SKM-1 treated with dmso at 0.1 percent for 144 hours (cell line): ENCODE results near the gene KRTAP4-11.
"Not testable (repeated sequence)": the region's sequence is repeated elsewhere in the genome, so short reads cannot be mapped to it uniquely, and the experiment has no call there.

Source experiments
- DNase-seq: peaks from one replicate; lab custom pipeline; 2025; ENCODE audit not compliant: unreplicated experiment; lab: John Stamatoyannopoulos, UW

Gene KRTAP4-11

DNA sequence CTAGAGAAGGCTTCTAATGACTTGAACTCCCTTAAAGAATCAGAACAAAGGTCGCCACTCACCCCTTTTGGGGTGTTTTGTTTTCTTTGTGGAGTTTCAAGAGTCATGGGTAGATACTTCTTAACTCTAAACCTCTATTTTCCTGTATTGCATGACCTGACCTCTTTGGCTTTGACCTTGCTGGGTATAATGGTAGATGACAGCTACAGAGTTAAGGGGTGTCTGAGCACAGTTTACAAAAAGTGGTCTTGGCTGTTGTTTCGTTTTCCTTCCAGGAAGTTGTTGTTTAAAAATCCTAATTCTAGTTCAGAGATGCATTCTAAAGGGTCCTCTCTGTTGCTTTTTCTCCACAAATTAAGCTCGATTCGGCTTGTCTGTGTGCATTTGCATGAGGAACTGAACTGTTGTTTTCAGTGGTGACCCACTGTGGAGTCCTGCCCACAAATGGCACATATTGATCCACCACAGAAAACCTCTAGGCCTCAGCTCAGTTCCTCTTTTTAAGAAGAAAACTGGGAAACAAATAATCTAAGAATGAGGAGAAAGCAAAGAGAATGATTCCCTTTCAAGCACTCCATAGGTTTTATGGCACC, 29.3 kb downstream of the KRTAP4-11 start:
- not testable (repeated sequence) for DNase-seq

DNA sequence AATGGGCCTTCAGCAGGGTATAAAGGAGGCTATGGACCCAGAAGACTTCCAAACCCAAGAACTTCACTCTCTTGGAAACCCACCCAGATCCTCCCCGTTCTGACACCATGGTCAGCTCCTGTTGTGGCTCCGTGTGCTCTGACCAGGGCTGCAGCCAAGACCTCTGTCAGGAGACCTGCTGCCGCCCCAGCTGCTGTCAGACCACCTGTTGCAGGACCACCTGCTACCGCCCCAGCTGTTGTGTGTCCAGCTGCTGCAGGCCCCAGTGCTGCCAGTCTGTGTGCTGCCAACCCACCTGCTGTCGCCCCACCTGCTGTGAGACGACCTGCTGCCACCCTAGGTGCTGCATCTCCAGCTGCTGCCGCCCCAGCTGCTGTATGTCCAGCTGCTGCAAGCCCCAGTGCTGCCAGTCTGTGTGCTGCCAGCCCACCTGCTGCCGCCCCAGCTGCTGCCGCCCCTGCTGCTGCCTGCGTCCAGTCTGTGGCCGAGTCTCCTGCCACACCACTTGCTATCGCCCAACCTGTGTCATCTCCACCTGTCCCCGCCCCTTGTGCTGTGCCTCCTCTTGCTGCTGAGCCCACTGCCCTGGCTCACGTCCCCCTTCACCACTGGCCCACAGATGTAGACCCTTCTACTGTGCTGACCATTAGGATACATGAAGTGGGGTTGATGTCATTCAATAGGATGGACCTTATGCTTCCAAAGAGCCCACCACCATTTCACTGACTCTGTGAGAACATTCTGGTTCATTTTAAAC, 33.9 kb downstream of the KRTAP4-11 start, which contains the start of gene KRTAP4-7:
TSS of gene KRTAP4-7 (plus strand) at position 51 of the 757 bp plus-strand sequence. CDS start at position 108, 57 bp downstream.
- DNase-seq = not testable (repeated sequence)

DNA sequence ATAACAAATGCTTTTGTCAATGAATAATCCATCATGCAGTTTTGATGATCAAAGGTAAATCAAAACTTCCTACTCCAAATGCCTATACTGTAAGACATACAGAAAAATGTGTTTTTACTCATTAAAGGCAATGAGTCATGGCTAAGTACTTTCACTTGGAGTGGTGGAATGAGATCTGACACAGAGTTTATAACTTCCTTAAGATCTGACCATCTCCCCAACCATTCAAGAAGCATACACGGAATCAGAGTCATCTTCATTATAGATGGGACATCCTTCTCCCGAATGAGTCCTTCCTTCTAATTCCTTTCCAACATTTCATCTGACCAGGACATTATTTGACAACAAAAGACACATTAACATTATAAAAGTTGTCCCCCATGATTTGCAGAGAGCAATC, 34.7 kb downstream of the KRTAP4-11 start:
- DNase-seq = not testable (repeated sequence)

DNA sequence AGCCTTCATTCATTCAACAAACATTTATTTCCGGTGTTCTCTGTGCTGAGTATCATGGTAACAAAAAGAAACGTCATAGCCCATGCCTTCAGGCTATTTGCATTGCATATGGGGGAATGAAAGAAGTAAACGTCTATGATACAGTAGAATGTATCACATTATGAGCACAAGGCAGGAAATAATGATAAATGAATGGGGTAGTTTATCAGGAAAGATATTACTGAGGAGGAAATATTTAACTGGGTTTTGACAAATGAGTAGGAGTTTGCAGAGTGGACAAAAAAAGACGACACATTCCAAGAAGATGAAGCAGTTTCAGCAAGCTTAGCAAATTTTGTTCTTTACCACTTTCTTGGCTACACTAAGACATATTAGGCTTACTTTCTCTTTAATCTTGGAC, 35.5 kb downstream of the KRTAP4-11 start:
- DNase-seq = no peak

DNA sequence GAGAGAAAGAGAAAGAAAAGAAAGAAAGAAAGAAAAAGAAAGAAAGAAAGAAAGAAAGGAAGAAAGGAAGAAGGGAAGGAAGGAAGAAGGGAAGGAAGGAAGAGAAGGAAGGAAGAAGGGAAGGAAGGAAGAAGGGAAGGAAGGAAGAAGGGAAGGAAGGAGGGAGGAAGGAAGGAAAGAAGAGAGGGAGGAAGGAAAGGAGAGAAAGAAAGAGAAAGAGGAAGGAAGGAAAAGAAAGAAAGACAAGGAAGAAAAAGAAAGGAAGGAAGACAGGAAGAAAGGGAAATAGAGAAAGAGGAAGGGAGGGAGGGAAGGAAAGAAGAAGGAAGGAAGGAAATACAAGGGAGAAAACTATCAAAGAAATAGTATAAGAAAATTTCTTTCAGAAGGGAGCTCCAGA, 41.4 kb downstream of the KRTAP4-11 start:
- DNase-seq = no peak

DNA sequence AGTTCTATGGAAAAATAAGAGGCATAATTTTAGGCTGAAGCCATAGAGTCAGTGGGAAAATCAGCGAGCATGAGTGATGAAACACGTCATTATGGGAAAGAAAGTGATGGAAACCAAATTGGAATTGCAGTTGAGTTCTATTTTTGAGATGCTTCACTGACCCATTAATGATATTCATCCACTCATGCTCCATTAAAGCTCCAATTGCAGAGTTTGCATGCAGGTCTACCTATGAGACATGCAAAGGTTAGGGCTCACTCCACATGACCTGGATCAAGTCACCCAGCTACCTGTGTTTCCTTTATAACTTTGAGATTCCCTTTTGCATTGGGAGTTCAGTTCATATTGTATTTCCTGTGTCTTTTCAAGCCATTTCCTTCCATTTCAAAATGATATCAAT, 44.5 kb downstream of the KRTAP4-11 start:
- DNase-seq = no peak

DNA sequence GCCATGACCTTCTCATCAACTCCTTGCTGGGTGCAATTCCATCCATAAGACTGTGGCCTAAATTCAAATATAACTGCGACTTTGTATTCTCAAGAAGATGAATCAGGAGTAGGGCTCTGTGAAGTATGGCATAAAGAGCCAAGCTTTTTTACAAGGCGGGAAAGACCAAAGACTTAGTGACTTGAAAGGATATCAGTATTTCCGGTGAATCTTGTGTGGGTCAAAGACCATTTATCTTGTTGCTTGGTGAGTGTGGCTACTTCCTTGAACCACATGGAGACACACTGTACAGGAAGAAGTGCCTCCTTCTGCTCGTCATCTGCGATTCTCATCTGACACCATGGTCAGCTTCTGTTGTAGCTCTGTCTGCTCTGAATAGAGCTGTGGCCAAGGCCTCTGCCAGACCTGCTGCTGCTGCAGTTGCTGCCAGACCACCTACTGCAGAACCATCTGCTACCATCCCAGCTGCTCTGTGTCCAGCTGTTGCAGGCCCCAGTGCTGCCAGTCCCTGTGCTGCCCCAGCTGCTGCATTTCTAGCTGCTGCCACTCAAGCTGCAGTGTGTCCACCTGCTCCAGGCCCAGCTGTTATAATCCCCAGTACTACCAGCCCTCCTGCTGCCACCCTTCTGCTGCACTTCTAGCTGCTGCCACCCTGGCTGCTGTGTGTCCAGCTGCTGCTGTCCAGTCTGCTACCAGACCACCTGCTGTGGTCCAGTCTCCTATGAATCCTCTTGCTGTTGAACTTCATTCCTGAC, 46.4 kb downstream of the KRTAP4-11 start:
- no peak for DNase-seq

DNA sequence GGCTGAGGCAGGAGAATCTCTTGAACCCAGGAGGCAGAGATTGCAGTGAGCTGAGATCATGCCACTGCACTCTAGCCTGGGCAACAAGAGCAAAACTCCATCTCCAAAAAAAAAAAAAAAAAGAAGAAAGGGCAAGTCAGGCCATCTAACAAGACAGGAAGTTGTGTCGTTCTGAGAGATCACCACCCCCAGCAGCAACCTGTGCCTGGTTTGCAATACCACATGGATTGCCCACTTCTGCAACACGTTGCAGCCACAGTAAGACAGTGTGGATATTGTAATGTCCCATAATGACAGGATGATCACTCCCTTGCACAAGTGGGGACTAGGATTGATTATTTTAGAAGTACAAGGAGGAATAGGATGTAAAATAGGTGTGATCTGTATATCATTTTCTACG, 49.1 kb downstream of the KRTAP4-11 start:
- no peak for DNase-seq

DNA sequence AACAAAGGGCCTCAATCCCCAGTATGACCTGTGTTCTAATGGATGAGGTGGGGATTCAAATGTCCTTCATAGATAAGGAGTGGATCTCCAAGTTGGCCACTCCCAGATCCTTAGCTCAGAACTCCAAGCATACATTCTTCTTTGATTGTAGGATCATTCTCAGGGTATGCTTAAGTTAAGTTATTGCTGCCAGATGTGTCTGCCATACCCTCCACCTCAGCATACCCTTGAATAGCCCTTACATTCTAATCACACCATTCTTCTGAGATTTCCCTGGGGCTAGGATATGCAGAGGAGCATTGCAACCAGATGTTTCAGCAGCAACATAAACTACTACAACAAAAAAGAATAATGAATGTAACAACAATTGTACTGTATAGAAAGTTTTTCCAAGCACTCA, 50.9 kb downstream of the KRTAP4-11 start:
- DNase-seq = no peak
